Stomach smooth muscle (tissue), 2 donors: Measurements from ENCODE around the gene S100A14.

ENCODE experiments used
- H3K27ac ChIP-seq: one replicate; pipeline ENCODE4 v1.7.0; 2013; ENCODE audit warnings: mild to moderate bottlenecking, low read length, inconsistent platforms
- H3K27me3 ChIP-seq, 2 donors: one replicate each; pipeline ENCODE4 v1.7.0; 2013; ENCODE audit warnings: low read length in 2 of 2; ENCODE audit not compliant: insufficient read depth in 2 of 2, control insufficient read depth in 1 of 2
- H3K36me3 ChIP-seq, 2 donors: one replicate each; pipeline ENCODE4 v1.7.0; 2013; ENCODE audit warnings: low read length in 2 of 2; ENCODE audit not compliant: control insufficient read depth in 2 of 2, insufficient read depth in 2 of 2
- H3K4me1 ChIP-seq: one replicate; pipeline ENCODE4 v1.7.0; 2013; ENCODE audit warnings: low read length; ENCODE audit not compliant: control insufficient read depth, insufficient read depth
- H3K4me3 ChIP-seq, 2 donors: one replicate each; pipeline ENCODE4 v1.7.0; 2013; ENCODE audit warnings: low read length in 2 of 2
- H3K9ac ChIP-seq, 2 donors: one replicate each; pipeline ENCODE4 v1.7.0; 2013; ENCODE audit warnings: low read length in 2 of 2, mild to moderate bottlenecking in 1 of 2
- H3K9me3 ChIP-seq, 2 donors: one replicate each; pipeline ENCODE4 v1.7.0; 2013; ENCODE audit warnings: low read length in 2 of 2; ENCODE audit not compliant: control insufficient read depth in 2 of 2
- donor health status: healthy.
- donor health status: Pancreatic carcinoma.

S100A14 gene

GRCh38 chr1:153572569-153573015, 43.5 kb downstream of the S100A14 start:
- Histone ChIP-seq H3K27ac (peak overlapping the region; percentile 49), H3K36me3 (no peaks in the 10 kb centered on the region), H3K4me3 (no peak overlapping the region), H3K9me3 (no peaks in the 10 kb centered on the region), H3K27me3 (no peaks in the 10 kb centered on the region), H3K4me1 (peaks cover 13% of the 10 kb centered on the region), H3K9ac (peak overlapping the region; percentile 13 to 51)

GRCh38 chr1:153571706-153572105, 44.4 kb downstream of the S100A14 start:
- H3K9ac ChIP-seq = no peak overlapping the region
- no peaks in the 10 kb centered on the region for H3K27me3 ChIP-seq
- peaks cover 21% of the 10 kb centered on the region for H3K4me1 ChIP-seq
- no peak overlapping the region for H3K27ac ChIP-seq
- H3K36me3 ChIP-seq = no peaks in the 10 kb centered on the region
- no peaks in the 10 kb centered on the region for H3K9me3 ChIP-seq
- H3K4me3 ChIP-seq = no peak overlapping the region

DNA sequence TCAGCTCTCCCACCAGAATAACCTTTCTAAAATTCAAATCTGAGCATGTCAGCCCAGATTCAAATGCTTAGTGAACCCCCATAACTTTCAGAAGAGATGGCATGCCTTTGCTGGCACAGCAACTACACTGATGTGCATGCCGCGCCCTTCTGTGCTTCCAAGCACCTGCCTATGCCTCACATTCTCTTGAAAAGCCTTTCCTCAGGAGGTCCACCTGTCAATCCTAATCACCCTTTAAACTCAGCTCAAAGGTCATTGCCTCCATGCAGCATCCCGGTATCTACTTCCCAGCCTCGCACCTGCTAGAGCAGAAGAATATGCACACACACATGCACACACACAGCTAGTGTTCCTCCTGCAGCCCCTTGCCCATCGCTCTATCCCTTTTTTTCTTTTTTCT, 45.3 kb downstream of the S100A14 start:
- H3K9me3 ChIP-seq = no peaks in the 10 kb centered on the region
- H3K9ac ChIP-seq = no peak overlapping the region
- H3K27me3 ChIP-seq = no peaks in the 10 kb centered on the region
- H3K27ac ChIP-seq = no peak overlapping the region
- H3K4me3 ChIP-seq = no peak overlapping the region
- peaks cover 29% of the 10 kb centered on the region for H3K4me1 ChIP-seq
- H3K36me3 ChIP-seq = no peaks in the 10 kb centered on the region

- Histone ChIP-seq H3K4me3 (no peak overlapping the region), H3K27ac (no peak overlapping the region), H3K9me3 (no peaks in the 10 kb centered on the region), H3K36me3 (no peaks in the 10 kb centered on the region), H3K9ac (no peak overlapping the region), H3K4me1 (peaks cover 36% of the 10 kb centered on the region), H3K27me3 (no peaks in the 10 kb centered on the region)
These were observed 46.7 kb downstream of the S100A14 start for GRCh38 chr1:153569465-153569864.

DNA sequence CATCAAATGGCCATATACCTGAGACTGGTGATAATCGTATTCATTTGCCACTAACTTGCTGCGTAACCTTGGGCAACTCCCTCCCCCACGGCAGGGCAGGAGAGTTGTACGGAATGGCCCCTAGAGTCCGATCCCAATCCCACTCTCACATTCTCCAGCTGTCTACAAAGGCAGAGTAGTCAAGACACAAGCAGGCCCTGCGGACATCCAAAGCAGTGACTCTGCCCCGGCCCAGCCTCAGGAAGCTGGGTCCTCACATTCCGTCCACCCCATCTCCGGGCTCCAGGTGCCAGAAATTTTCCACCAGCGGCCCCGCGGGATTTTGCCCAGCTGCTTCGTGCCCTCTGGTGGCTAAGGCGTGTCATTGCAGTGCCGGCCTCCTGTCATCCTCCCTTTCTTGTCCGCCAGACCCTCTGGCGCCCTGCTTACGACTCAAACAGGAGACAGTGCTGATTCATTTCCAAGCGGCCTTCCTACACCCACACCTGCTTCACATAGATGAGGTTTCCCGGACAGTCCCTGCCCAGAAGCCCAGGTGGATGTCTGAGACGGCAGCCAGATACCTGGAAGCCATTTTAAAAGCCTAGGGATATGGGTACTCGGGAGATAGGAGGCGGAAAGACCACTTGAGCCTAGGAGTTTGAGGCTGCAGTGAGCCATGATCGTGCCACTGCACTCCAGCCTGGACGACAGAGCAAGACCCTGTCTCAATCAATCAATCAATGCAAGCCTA, 47.6 kb downstream of the S100A14 start:
- Histone ChIP-seq H3K4me1 (peaks cover 36% of the 10 kb centered on the region), H3K9me3 (no peaks in the 10 kb centered on the region), H3K27me3 (no peaks in the 10 kb centered on the region), H3K36me3 (no peaks in the 10 kb centered on the region), H3K4me3 (peak overlapping the region; percentile 60 to 73), H3K27ac (peak overlapping the region; percentile 46), H3K9ac (peak overlapping the region; percentile 64 to 71)

DNA sequence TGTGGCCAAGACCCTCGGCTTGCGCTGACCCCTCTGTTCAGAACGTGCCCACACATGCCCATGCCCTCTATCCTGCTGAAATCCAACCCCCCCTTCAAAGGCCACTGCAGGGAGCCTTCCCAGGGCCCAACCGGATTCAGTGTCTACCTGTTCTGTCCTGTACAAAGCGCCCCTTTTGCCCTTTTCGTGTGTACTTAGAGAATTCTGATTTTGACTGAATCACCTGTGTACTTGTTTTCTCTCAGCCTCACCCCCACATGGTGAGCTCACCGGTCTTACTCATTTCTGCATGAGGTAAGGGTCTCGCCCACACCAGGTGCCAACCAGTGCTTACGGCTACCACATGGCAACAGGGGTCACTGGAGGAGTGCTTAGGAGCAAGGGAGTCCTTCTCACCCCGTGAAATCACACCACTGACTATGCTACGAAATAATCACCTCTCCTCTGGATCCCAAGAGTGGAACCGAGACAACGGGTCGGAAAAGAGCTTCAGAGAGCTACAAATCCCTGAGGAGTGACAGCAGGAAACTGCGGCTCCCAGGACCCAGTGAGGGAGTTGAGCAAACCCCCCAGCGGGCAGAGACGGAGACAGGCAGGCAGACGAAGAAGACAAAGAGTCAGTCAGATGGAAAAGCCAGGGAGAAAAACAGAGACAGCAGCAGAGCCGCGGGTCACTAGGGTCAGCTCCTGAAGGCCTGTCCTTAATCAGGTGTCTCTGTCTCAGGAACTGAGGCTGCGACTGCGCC, 48.3 kb downstream of the S100A14 start:
- Histone ChIP-seq H3K4me1 (peaks cover 36% of the 10 kb centered on the region), H3K9ac (peak overlapping the region; percentile 64 to 71), H3K9me3 (no peaks in the 10 kb centered on the region), H3K36me3 (no peaks in the 10 kb centered on the region), H3K27ac (peak overlapping the region; percentile 46), H3K27me3 (no peaks in the 10 kb centered on the region), H3K4me3 (peak overlapping the region; percentile 60 to 73)

DNA sequence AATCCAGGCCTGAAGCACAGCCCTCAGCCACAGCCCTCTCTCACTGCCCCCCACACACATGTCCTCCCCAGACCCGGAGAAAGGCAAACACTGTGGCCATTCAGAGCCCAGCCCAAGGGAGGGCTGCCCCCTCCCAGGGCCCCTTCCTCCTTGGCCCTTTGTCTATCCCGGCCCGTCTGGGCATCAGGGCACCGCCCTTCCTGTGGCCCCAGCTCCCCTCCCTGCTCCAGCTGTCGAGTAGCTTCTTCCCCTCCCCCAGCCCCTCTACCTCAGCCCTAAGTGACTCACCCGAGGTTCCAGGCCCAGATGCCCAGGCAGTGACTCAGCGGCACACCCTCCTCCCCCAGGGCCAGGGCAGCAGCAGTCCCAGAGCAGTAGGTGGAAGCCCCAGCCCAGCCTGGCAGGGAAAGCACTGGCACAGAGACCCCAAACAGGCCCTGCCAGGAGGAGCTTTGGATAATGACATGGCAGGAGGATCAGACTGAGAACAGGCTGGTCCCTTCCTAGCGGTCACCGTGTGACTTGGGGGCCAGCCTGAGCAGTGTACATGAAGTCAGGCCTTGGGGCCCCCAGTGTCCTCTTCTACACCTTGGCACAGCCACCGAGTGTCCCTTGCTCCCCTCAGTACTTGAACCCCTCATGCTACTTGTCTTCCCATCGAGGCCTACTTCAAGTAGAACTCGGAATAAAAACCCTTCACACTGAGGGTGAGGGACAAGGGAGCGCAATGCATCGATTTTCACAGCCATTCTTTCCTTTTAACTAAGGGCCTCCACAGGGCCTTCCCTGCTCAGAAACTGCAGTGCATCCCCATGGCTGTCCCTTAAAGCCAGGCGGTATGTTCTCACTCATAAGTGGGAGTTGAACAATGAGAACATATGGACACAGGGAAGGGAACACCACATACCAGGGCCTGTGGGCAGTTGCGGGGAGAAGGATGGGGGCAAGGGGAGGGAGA, 49.4 kb downstream of the S100A14 start:
- peak overlapping the region; percentile 20 to 58 for H3K9ac ChIP-seq
- H3K27ac ChIP-seq = peak overlapping the region; percentile 71
- no peaks in the 10 kb centered on the region for H3K9me3 ChIP-seq
- H3K4me1 ChIP-seq = peaks cover 36% of the 10 kb centered on the region
- H3K36me3 ChIP-seq = no peaks in the 10 kb centered on the region
- H3K27me3 ChIP-seq = no peaks in the 10 kb centered on the region
- peak overlapping the region; percentile 12 to 44 for H3K4me3 ChIP-seq

DNA sequence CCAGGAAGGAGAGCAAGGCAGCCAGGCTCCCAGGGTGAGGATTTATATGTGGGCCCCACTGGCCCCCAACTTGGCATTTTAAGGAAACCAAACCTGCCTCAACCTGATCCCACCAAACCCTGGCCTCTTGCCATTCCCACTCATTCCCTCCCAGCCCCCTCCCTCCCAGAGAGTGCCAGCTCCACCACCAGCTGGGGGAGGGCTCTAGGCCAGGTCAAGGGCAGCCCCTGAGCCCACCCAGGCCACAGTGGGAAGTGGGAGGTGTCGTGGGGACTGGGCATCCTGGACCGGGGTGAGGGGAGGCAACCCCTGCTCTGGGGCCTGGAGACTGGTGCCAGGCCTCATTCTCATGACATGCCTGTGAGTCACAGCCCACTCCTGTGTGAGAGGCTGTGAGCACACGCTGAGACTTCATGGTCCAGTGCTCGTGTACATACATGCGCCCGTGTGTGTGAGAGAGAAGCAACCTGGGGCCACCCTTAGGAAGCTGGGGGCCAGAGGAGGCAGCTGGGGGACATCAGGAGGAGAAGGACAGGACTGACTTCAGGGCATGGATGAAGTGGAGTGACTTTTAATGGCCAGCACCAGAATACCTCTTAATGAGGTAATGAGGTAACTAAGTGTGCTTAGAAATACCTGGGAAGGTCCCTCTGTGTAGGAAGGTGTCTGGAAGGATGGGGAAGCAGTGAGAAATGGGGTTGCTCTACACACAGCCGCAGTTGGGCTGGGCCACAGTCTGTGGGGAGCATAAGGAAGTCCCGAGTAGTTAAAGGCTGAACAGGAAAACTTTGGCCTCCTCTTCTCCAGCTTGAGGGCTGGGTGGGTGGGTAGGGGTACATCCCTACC, 50.4 kb downstream of the S100A14 start, which contains the start of gene S100A2:
TSS of gene S100A2 (minus strand) at position 316 of the 846 bp plus-strand sequence. CDS start 1,967 bp downstream, outside the sequence.
- Histone ChIP-seq H3K9ac (peak within 1 kb of the TSS; percentile 20 to 58), H3K9me3 (no peaks in the 10 kb centered on the region), H3K27ac (peak within 1 kb of the TSS; percentile 71), H3K27me3 (no peaks in the 10 kb centered on the region), H3K4me3 (peak within 1 kb of the TSS; percentile 12 to 44), H3K36me3 (no peaks in the 10 kb centered on the region), H3K4me1 (peaks cover 37% of the 10 kb centered on the region)
